Measurements from ENCODE around the gene LGALS4. TPM values are rescaled to one million over a fixed set of nuclear protein-coding genes. Genes with fewer than 3 reads are reported as not detected.

The LGALS4 gene
- total RNA-seq, 1 donor from 2014 or later, result 1.7 TPM

Other genes starting within 250 kb of the LGALS4 start
- 156 and 172 TPM in 2 replicates for gene MAP4K1, start 195.0 kb downstream of the LGALS4 start, total RNA-seq
- gene EIF3K, start 193.8 kb downstream of the LGALS4 start, total RNA-seq, result 321 and 322 TPM in 2 replicates
- 243 and 257 TPM in 2 replicates for gene ACTN4, start 165.3 kb downstream of the LGALS4 start, total RNA-seq
- 3.2 and 3.5 TPM in 2 replicates for gene CAPN12, start 68.5 kb downstream of the LGALS4 start, total RNA-seq
- not detected in 2 replicates for gene LGALS7, start 39.4 kb downstream of the LGALS4 start, total RNA-seq
- not detected in 2 replicates for gene LGALS7B, start 23.7 kb downstream of the LGALS4 start, total RNA-seq
- 129 and 130 TPM in 2 replicates for gene ECH1, start 18.8 kb upstream of the LGALS4 start, total RNA-seq
- 686 and 695 TPM in 2 replicates for gene HNRNPL, start 37.0 kb upstream of the LGALS4 start, total RNA-seq
- 62.7 and 68.9 TPM in 2 replicates for gene RINL, start 65.3 kb upstream of the LGALS4 start, total RNA-seq
- 23.6 and 30.1 TPM in 2 replicates for gene SIRT2, start 86.7 kb upstream of the LGALS4 start, total RNA-seq
- 89.2 and 89.7 TPM in 2 replicates for gene NFKBIB, start 87.0 kb upstream of the LGALS4 start, total RNA-seq
- 0.77 and 0.97 TPM in 2 replicates for gene CCER2, start 99.2 kb upstream of the LGALS4 start, total RNA-seq
- 41.6 and 42.6 TPM in 2 replicates for gene SARS2, start 117.8 kb upstream of the LGALS4 start, total RNA-seq
- gene MRPS12, start 118.0 kb upstream of the LGALS4 start, total RNA-seq, result 112 and 122 TPM in 2 replicates
- gene FBXO17, start 162.8 kb upstream of the LGALS4 start, total RNA-seq, result not detected in 2 replicates
- gene FBXO27, start 219.6 kb upstream of the LGALS4 start, total RNA-seq, result 0.14 and 0.17 TPM in 2 replicates